ENCODE results near the gene ACKR2. TPM values are rescaled to one million over a fixed set of nuclear protein-coding genes. Genes with fewer than 3 reads are reported as not detected.

The ACKR2 gene
- polyA plus RNA-seq, 1 of the 3 experiments (the other 2 are of a cell fraction), result 0.10 TPM

DNA sequence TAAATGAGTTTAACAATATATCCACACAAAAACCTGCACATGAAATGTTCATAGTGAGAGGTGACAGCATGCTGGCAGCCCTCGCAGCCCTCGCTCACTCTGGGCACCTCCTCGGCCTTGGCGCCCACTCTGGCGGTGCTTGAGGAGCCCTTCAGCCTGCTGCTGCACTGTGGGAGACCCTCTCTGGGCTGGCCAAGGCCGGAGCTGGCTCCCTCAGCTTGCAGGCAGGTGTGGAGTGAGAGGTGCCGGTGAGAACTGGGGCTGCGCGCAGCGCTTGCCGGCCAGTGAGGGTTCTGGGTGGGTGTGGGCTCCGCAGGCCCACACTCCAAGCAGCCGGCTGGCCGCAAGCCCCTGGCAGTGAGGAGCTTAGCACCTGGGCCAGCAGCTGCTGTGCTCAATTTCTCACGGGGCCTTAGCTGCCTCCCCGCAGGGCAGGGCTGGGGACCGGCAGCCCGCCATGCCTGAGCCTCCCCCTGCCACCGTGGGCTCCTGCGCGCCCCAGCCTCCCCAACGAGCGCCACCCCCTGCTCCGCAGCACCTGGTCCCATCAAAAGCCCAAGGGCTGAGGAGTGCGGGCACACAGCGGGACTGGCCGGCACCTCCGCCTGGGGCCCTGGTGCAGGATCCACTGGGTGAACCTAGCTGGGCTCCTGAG is 39.6 kb upstream of the ACKR2 start:
- Histone ChIP-seq H3K9ac (no peak overlapping the region), H3K36me3 (replicated peaks in 1 of 2; ENCODE audit: control insufficient read depth in 1 of 2, insufficient read depth in 2 of 2, low read length in 1 of 2) (no peaks in the 10 kb centered on the region), H3F3A (replicated peaks; ENCODE audit: insufficient read depth) (peaks cover 10% of the 10 kb centered on the region), H2AFZ (ENCODE audit: low read depth) (no peak overlapping the region), H4K20me1 (ENCODE audit: insufficient read depth) (no peaks in the 10 kb centered on the region), H3K79me2 (ENCODE audit: insufficient read depth) (no peaks in the 10 kb centered on the region), H3K9me3 (no peaks in the 10 kb centered on the region), H3K27ac (ENCODE audit: low read depth in 2 of 2, low read length in 1 of 2) (no peak overlapping the region), H3K4me1 (ENCODE audit: control insufficient read depth in 1 of 2, insufficient read depth in 2 of 2, low read depth in 1 of 2, low read length in 1 of 2) (peaks cover 0 to 7% of the 10 kb centered on the region in 2 experiments; a peak in 1 of 4 replicates), H3K27me3 (ENCODE audit: insufficient read depth) (no peaks in the 10 kb centered on the region), H3K4me2 (no peak overlapping the region), H3K9me2 (no peaks in the 10 kb centered on the region), H3K4me3 (ENCODE audit: low read depth in 2 of 2, low read length in 1 of 2) (no peak overlapping the region)
- ChIA-PET CTCF (interaction anchor here (0.8 to 1.2 kb wide), 2 partner anchors 14 to 20 kb away, joined by 3 to 4 read pairs; no protein-coding TSS in a partner anchor), POLR2A (interaction anchor here (0.6 kb wide), 1 partner anchor 208 kb away, joined by 3 read pairs; no protein-coding TSS in a partner anchor)
- 84% methylated on average over 16 of the region's 28 CpGs for WGBS (ENCODE audit: low lambda C conversion rate)
- DNase-seq, result no peak
- TF ChIP-seq TAF1 (IDR thresholded peaks at IDR 0.05; ENCODE audit: borderline replicate concordance, low read depth, low read length) (no peak), CHD2 (IDR thresholded peaks at IDR 0.05; ENCODE audit: low read length, partially characterized antibody) (no peak), FOXJ3 (CRISPR knock-in tag; IDR thresholded peaks at IDR 0.05) (no peak), JUND (IDR thresholded peaks at IDR 0.05) (no peak), RFX5 (IDR thresholded peaks at IDR 0.05; ENCODE audit: low read length) (no peak), FOXM1 (IDR thresholded peaks at IDR 0.05; ENCODE audit: low read depth) (no peak)

DNA sequence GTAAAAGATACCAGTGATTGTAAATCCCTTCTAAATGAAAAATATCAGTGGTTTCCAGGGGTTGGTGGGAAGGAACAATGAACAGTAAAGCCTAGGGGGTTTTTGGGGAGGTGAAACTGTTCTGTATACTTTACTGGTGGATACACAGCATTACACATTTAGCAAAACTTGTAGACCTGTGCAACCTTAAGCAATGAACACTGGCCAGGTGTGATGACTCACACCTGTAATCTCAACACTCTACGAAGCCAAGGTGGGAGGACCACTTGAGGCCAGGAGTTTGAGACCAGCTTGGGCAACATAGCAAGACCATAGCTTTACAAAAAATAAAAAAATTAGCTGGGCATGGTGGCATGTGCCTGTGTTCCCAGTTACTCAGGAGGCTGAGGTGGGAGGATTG is 38.0 kb upstream of the ACKR2 start:
- ChIA-PET POLR2A (no interaction called here), CTCF (interaction anchor here (0.6 kb wide), 1 partner anchor 199 kb away, joined by 3 read pairs; no protein-coding TSS in a partner anchor)
- no peak overlapping the region for H3K4me2 ChIP-seq
- H2AFZ ChIP-seq (ENCODE audit: low read depth), result no peak overlapping the region
- no peak overlapping the region for H3K4me3 ChIP-seq (ENCODE audit: low read depth in 2 of 2, low read length in 1 of 2)
- no peaks in the 10 kb centered on the region for H3K9me3 ChIP-seq
- TF ChIP-seq CHD2 (IDR thresholded peaks at IDR 0.05; ENCODE audit: low read length, partially characterized antibody) (no peak), FOSL2 (IDR thresholded peaks at IDR 0.05; ENCODE audit: borderline replicate concordance, low read depth) (no peak), GABPA (IDR thresholded peaks at IDR 0.05; ENCODE audit: low read depth) (no peak), MEF2A (IDR thresholded peaks at IDR 0.05; ENCODE audit: borderline replicate concordance, low read depth) (no peak), FOXJ3 (CRISPR knock-in tag; IDR thresholded peaks at IDR 0.05) (no peak), YY1 (IDR thresholded peaks at IDR 0.05; ENCODE audit: low read depth) (no peak), RFX5 (IDR thresholded peaks at IDR 0.05; ENCODE audit: low read length) (no peak), SMC3 (IDR thresholded peaks at IDR 0.05; ENCODE audit: low read depth, low read length) (no peak), TAF1 (IDR thresholded peaks at IDR 0.05; ENCODE audit: borderline replicate concordance, low read depth, low read length) (no peak), POLR2AphosphoS5 (IDR thresholded peaks at IDR 0.05; ENCODE audit: low read depth, low read length) (no peak)
- TF ChIP-seq, protein P1, sequence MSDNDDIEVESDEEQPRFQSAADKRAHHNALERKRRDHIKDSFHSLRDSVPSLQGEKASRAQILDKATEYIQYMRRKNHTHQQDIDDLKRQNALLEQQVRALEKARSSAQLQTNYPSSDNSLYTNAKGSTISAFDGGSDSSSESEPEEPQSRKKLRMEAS (IDR thresholded peaks at IDR 0.05; ENCODE audit: low read depth), result no peak
- TF ChIP-seq, protein P2, sequence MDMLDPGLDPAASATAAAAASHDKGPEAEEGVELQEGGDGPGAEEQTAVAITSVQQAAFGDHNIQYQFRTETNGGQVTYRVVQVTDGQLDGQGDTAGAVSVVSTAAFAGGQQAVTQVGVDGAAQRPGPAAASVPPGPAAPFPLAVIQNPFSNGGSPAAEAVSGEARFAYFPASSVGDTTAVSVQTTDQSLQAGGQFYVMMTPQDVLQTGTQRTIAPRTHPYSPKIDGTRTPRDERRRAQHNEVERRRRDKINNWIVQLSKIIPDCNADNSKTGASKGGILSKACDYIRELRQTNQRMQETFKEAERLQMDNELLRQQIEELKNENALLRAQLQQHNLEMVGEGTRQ (IDR thresholded peaks at IDR 0.05; ENCODE audit: borderline replicate concordance, low read depth, low read length), result no peak
- TF ChIP-seq, protein P3, sequence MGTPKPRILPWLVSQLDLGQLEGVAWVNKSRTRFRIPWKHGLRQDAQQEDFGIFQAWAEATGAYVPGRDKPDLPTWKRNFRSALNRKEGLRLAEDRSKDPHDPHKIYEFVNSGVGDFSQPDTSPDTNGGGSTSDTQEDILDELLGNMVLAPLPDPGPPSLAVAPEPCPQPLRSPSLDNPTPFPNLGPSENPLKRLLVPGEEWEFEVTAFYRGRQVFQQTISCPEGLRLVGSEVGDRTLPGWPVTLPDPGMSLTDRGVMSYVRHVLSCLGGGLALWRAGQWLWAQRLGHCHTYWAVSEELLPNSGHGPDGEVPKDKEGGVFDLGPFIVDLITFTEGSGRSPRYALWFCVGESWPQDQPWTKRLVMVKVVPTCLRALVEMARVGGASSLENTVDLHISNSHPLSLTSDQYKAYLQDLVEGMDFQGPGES (IDR thresholded peaks at IDR 0.05; ENCODE audit: low read depth, low read length), result no peak
- TF ChIP-seq, protein P4, sequence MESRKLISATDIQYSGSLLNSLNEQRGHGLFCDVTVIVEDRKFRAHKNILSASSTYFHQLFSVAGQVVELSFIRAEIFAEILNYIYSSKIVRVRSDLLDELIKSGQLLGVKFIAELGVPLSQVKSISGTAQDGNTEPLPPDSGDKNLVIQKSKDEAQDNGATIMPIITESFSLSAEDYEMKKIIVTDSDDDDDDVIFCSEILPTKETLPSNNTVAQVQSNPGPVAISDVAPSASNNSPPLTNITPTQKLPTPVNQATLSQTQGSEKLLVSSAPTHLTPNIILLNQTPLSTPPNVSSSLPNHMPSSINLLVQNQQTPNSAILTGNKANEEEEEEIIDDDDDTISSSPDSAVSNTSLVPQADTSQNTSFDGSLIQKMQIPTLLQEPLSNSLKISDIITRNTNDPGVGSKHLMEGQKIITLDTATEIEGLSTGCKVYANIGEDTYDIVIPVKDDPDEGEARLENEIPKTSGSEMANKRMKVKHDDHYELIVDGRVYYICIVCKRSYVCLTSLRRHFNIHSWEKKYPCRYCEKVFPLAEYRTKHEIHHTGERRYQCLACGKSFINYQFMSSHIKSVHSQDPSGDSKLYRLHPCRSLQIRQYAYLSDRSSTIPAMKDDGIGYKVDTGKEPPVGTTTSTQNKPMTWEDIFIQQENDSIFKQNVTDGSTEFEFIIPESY (IDR thresholded peaks at IDR 0.05; ENCODE audit: borderline replicate concordance, low read depth), result no peak
- H4K20me1 ChIP-seq (ENCODE audit: insufficient read depth), result no peaks in the 10 kb centered on the region
- no peak overlapping the region for H3K9ac ChIP-seq
- 100% methylated on average over 1 of the region's 1 CpG for WGBS (ENCODE audit: low lambda C conversion rate)
- no peak for DNase-seq
- no peak overlapping the region for H3K27ac ChIP-seq (ENCODE audit: low read depth in 2 of 2, low read length in 1 of 2)
- H3F3A ChIP-seq (replicated peaks; ENCODE audit: insufficient read depth), result peaks cover 14% of the 10 kb centered on the region
- H3K36me3 ChIP-seq (replicated peaks in 1 of 2; ENCODE audit: control insufficient read depth in 1 of 2, insufficient read depth in 2 of 2, low read length in 1 of 2), result peaks cover 0 to under 1% of the 10 kb centered on the region in 2 experiments
- no peaks in the 10 kb centered on the region for H3K9me2 ChIP-seq
- peaks cover 0 to 3% of the 10 kb centered on the region in 2 experiments; a peak in 1 of 4 replicates for H3K4me1 ChIP-seq (ENCODE audit: control insufficient read depth in 1 of 2, insufficient read depth in 2 of 2, low read depth in 1 of 2, low read length in 1 of 2)
- no peaks in the 10 kb centered on the region for H3K79me2 ChIP-seq (ENCODE audit: insufficient read depth)
- no peaks in the 10 kb centered on the region for H3K27me3 ChIP-seq (ENCODE audit: insufficient read depth)
